ENCODE data around the gene LAMA4. TPM values are rescaled to one million over a fixed set of nuclear protein-coding genes. Genes with fewer than 3 reads are reported as not detected.

Gene LAMA4
- total RNA-seq, 1 experiment from 2014 or later, result 11.9 TPM

- POLR2A ChIA-PET, result no interaction called here
- in situ Hi-C loops (cut with HindIII; ENCODE audit: low pct_unique_long_range_greater_than_20kb, low sequenced_read_pairs), result no loop called here
- TF ChIP-seq CTCF (IDR thresholded peaks at IDR 0.05) (peak; percentile 15; the same call in 1 of the 2 replicates), TCF7L2 (IDR thresholded peaks at IDR 0.05; ENCODE audit: low read depth, low read length) (no peak)
These were observed 138.1 kb downstream of the LAMA4 start for GRCh38 chr6:112116221-112116620.

GRCh38 chr6:112114577-112115223 lies 139.7 kb downstream of the LAMA4 start:
- intact Hi-C loops (cut with micrococcal nuclease; ENCODE audit: unreplicated experiment), result no loop called here
- Histone ChIP-seq H3K27me3 (ENCODE audit: control insufficient read depth, insufficient read depth, low read length) (no peaks in the 10 kb centered on the region), H3K4me3 (ENCODE audit: low read depth in 2 of 2, low read length in 2 of 2) (no peak overlapping the region), H3K9me3 (ENCODE audit: control insufficient read depth, insufficient read depth, low read depth, low read length) (no peaks in the 10 kb centered on the region), H3K36me3 (ENCODE audit: control insufficient read depth, insufficient read depth, low read length) (no peaks in the 10 kb centered on the region), H3K27ac (ENCODE audit: low read length) (no peak overlapping the region), H3K4me1 (ENCODE audit: control insufficient read depth, insufficient read depth, low read length) (no peaks in the 10 kb centered on the region)
- no peak for DNase-seq (ENCODE audit: low read depth, low spot score)
- in situ Hi-C loops (cut with HindIII; ENCODE audit: low pct_unique_long_range_greater_than_20kb, low sequenced_read_pairs), result no loop called here
- BruUV-seq (replicated peaks), result no TSS peak
- no peak for ATAC-seq
- TF ChIP-seq SIN3A (IDR thresholded peaks at IDR 0.05; ENCODE audit: borderline replicate concordance, insufficient read depth, low read depth, low read length) (no peak), REST (IDR thresholded peaks at IDR 0.05; ENCODE audit: insufficient read depth in 1 of 2, low read depth in 2 of 2, low read length in 1 of 2) (no peak), POLR2AphosphoS5 (IDR thresholded peaks at IDR 0.05; ENCODE audit: low read depth, low read length) (no peak), CTCF (IDR thresholded peaks at IDR 0.05) (no peak), TCF7L2 (IDR thresholded peaks at IDR 0.05; ENCODE audit: low read depth, low read length) (no peak)
- CTCF ChIA-PET, result no interaction called here
- POLR2A ChIA-PET, result no interaction called here

More at GRCh38 chr6:112116221-112116620, 138.1 kb downstream of the LAMA4 start:
- Histone ChIP-seq H3K27me3 (ENCODE audit: control insufficient read depth, insufficient read depth, low read length) (no peaks in the 10 kb centered on the region), H3K4me1 (ENCODE audit: control insufficient read depth, insufficient read depth, low read length) (no peaks in the 10 kb centered on the region), H3K36me3 (ENCODE audit: control insufficient read depth, insufficient read depth, low read length) (no peaks in the 10 kb centered on the region), H3K4me3 (ENCODE audit: low read depth in 2 of 2, low read length in 2 of 2) (no peak overlapping the region), H3K27ac (ENCODE audit: low read length) (no peak overlapping the region), H3K9me3 (ENCODE audit: control insufficient read depth, insufficient read depth, low read depth, low read length) (no peaks in the 10 kb centered on the region)
- ATAC-seq (peak; percentile 71; the same call in 1 of the 2 replicates), DNase-seq (ENCODE audit: low read depth, low spot score) (no peak)
- BruUV-seq (replicated peaks), result no TSS peak
- CTCF ChIA-PET, result no interaction called here
- intact Hi-C loops (cut with micrococcal nuclease; ENCODE audit: unreplicated experiment), result no loop called here

All from Panc1 (cell line).